ENCODE measurements around the gene FOXD4L6.
"Not testable (repeated sequence)": the region's sequence is repeated elsewhere in the genome, so short reads cannot be mapped to it uniquely, and the experiment has no call there.

DNA sequence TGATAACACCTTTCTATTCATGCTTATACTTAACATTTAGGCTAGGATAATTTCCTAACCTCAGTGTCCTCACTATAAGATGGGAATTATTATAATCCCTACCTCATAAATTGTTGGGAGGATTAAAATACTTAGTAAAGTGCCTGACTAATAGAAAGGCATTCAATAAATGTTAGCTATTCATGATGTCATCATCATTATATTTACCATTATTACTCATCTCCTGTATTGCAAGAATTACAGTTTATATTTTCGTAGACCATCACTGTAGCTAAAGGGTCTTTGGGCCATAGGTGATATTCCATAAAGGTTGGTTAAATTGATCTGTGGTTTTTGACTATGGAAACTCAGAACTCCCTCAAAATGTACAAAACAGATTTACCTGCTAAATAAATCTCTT, 50.9 kb downstream of the FOXD4L6 start:
- TF ChIP-seq, protein P1, sequence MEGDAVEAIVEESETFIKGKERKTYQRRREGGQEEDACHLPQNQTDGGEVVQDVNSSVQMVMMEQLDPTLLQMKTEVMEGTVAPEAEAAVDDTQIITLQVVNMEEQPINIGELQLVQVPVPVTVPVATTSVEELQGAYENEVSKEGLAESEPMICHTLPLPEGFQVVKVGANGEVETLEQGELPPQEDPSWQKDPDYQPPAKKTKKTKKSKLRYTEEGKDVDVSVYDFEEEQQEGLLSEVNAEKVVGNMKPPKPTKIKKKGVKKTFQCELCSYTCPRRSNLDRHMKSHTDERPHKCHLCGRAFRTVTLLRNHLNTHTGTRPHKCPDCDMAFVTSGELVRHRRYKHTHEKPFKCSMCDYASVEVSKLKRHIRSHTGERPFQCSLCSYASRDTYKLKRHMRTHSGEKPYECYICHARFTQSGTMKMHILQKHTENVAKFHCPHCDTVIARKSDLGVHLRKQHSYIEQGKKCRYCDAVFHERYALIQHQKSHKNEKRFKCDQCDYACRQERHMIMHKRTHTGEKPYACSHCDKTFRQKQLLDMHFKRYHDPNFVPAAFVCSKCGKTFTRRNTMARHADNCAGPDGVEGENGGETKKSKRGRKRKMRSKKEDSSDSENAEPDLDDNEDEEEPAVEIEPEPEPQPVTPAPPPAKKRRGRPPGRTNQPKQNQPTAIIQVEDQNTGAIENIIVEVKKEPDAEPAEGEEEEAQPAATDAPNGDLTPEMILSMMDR (IDR thresholded peaks at IDR 0.05; ENCODE audit: borderline replicate concordance, extremely low read depth, low read length, poor library complexity, severe bottlenecking): not testable (repeated sequence)
- not testable (repeated sequence) for TF ChIP-seq EZH2 (IDR thresholded peaks at IDR 0.05; ENCODE audit: borderline replicate concordance, low read depth, low read length, severe bottlenecking)
